Tibial nerve (tissue), 4 donors: ENCODE results near the gene KNL1. TPM values are rescaled to one million over a fixed set of nuclear protein-coding genes. Genes with fewer than 3 reads are reported as not detected.

ENCODE experiments used
- DNase-seq, 2 donors: peaks; one replicate each; pipeline ENCODE4 v3.0.0-alpha.2; 2019; ENCODE audit warnings: low spot score in 2 of 2
- H3K27ac ChIP-seq, 4 donors: fragments of 200-600 bp; sonication (generic) in 3 of 4; one replicate each; pipeline ENCODE4 v1.5.1; 2017 to 2019; ENCODE audit warnings: mild to moderate bottlenecking in 1 of 4
- H3K27me3 ChIP-seq, 2 donors: fragments of 200-600 bp; sonication (generic) in 1 of 2; one replicate each; pipeline versions ENCODE4 v1.5.1 to v1.6.0; 2017 to 2019
- H3K36me3 ChIP-seq, 3 donors: fragments of 200-600 bp; sonication (generic); one replicate each; pipeline ENCODE4 v1.5.1; 2018 to 2019
- H3K4me1 ChIP-seq, 4 donors: fragments of 200-600 bp; sonication (generic) in 3 of 4; one replicate each; pipeline ENCODE4 v1.5.1; 2017 to 2019
- H3K4me3 ChIP-seq, 4 donors: fragments of 200-600 bp; sonication (generic) in 3 of 4; one replicate each; pipeline ENCODE4 v1.5.1; 2017 to 2019; ENCODE audit warnings: mild to moderate bottlenecking in 1 of 4, moderate library complexity in 1 of 4
- H3K9me3 ChIP-seq, 4 donors: fragments of 200-600 bp; sonication (generic) in 3 of 4; one replicate each; pipeline ENCODE4 v1.5.1; 2017 to 2019
- CTCF ChIP-seq, 5 experiments: fragments of 200-600 bp in 3 of 5; fragments of 450-650 bp in 2 of 5; sonication (generic) in 3 of 5; IDR thresholded peaks; one replicate each; pipeline ENCODE4 v1.5.1; 2016 to 2019; ENCODE audit warnings: antibody characterized with exemption in 5 of 5, mild to moderate bottlenecking in 3 of 5, moderate library complexity in 2 of 5
- EP300 ChIP-seq, 2 donors: sonication (generic); formaldehyde crosslinking; IDR thresholded peaks; one replicate each; pipeline ENCODE4 v1.6.1; 2017; ENCODE audit warnings: antibody characterized with exemption in 2 of 2, mild to moderate bottlenecking in 1 of 2
- POLR2A ChIP-seq, 2 donors: fragments of 450-650 bp; IDR thresholded peaks; one replicate each; pipeline ENCODE4 v1.6.1; 2017; ENCODE audit warnings: antibody characterized with exemption in 2 of 2, mild to moderate bottlenecking in 2 of 2, moderate library complexity in 2 of 2
- WGBS, 2 donors: methylation state at CpG; one replicate each; pipeline ENCODE4 v1.1.5; 2018; 5-methylcytosine and 5-hydroxymethylcytosine counted together
- total RNA-seq, 4 donors: library from RNA; depleted of rRNA; stranded (reverse); fragments of >200 nt; gene quantifications; one replicate each; pipeline ENCODE4 v1.1.0, GENCODE V29; 2016

KNL1 gene
- total RNA-seq, 4 donors from 2014 or later: under 0.01 to 1.3 (median 0.99) TPM

GRCh38 chr15:40563426-40563825 lies 30.6 kb upstream of the KNL1 start:
- Histone ChIP-seq H3K36me3 (peaks cover 0 to 31% (median 0%) of the 10 kb centered on the region in 3 donors), H3K4me1 (peaks cover 0 to 40% (median 2%) of the 10 kb centered on the region in 4 donors), H3K27ac (no peak overlapping the region), H3K4me3 (no peak overlapping the region), H3K9me3 (no peaks in the 10 kb centered on the region), H3K27me3 (no peaks in the 10 kb centered on the region)
- no peak for DNase-seq
- TF ChIP-seq CTCF (IDR thresholded peaks at IDR 0.05) (no peak), POLR2A (IDR thresholded peaks at IDR 0.05) (no peak), EP300 (IDR thresholded peaks at IDR 0.05) (no peak)

- H3K9me3 ChIP-seq: no peaks in the 10 kb centered on the region
- H3K27me3 ChIP-seq: no peaks in the 10 kb centered on the region
- DNase-seq: peak; percentile 95
- peaks cover 0 to 26% (median 0%) of the 10 kb centered on the region in 3 donors for H3K36me3 ChIP-seq
- H3K4me3 ChIP-seq: peak within 1 kb of the TSS; percentile 67 to 88 (median 76)
- peaks cover 0 to 36% (median 3%) of the 10 kb centered on the region in 4 donors for H3K4me1 ChIP-seq
- TF ChIP-seq CTCF (IDR thresholded peaks at IDR 0.05): peak in 2 of 5 experiments; percentile 19 to 25
- TF ChIP-seq POLR2A (IDR thresholded peaks at IDR 0.05): peak; percentile 43 to 80
- peak; percentile 59 to 92 for TF ChIP-seq EP300 (IDR thresholded peaks at IDR 0.05)
- peak within 1 kb of the TSS; percentile 92 to 98 (median 94) for H3K27ac ChIP-seq
- WGBS, 2 donors: 0% methylated on average over 22 to 34 of the region's 40 CpGs
Observed at GRCh38 chr15:40564591-40565332, 29.3 kb upstream of the KNL1 start, which contains the start of gene CCDC32. TSS of gene CCDC32 (minus strand) at chr15:40565042. CDS start at chr15:40563015, 2,027 bp downstream.

GRCh38 chr15:40565333-40566238 lies 28.5 kb upstream of the KNL1 start:
- Histone ChIP-seq H3K9me3 (no peaks in the 10 kb centered on the region), H3K36me3 (peaks cover 0 to 21% (median 0%) of the 10 kb centered on the region in 3 donors), H3K4me3 (peak overlapping the region; percentile 30 to 88 (median 76)), H3K27ac (peak overlapping the region; percentile 92 to 98 (median 94)), H3K4me1 (peaks cover 0 to 43% (median 7%) of the 10 kb centered on the region in 4 donors), H3K27me3 (no peaks in the 10 kb centered on the region)
- 46 to 53% methylated on average over 18 to 20 of the region's 20 CpGs for WGBS, 2 donors
- no peak for DNase-seq
- no peak for TF ChIP-seq CTCF (IDR thresholded peaks at IDR 0.05)
- no peak for TF ChIP-seq POLR2A (IDR thresholded peaks at IDR 0.05)
- TF ChIP-seq EP300 (IDR thresholded peaks at IDR 0.05): no peak

- H3K4me1 ChIP-seq: peaks cover 0 to 50% (median 8%) of the 10 kb centered on the region in 4 donors
- WGBS, 2 donors: 34 to 40% methylated on average over 7 of the region's 7 CpGs
Observed at GRCh38 chr15:40567111-40567510, 26.9 kb upstream of the KNL1 start.

More at GRCh38 chr15:40567111-40567510, 26.9 kb upstream of the KNL1 start:
- Histone ChIP-seq H3K27ac (no peak overlapping the region), H3K4me3 (no peak overlapping the region), H3K27me3 (no peaks in the 10 kb centered on the region), H3K36me3 (peaks cover 0 to 14% (median 6%) of the 10 kb centered on the region in 3 donors), H3K9me3 (no peaks in the 10 kb centered on the region)
- TF ChIP-seq POLR2A (IDR thresholded peaks at IDR 0.05): no peak
- no peak for TF ChIP-seq EP300 (IDR thresholded peaks at IDR 0.05)
- no peak for TF ChIP-seq CTCF (IDR thresholded peaks at IDR 0.05)
- no peak for DNase-seq
